ENCODE results near the gene ETS2. TPM values are rescaled to one million over a fixed set of nuclear protein-coding genes. Genes with fewer than 3 reads are reported as not detected.

The ETS2 gene
- total RNA-seq, 1 donor from 2014 or later, result 22.4 TPM

- Mint-ChIP-seq H3K4me1 (peaks cover 3% of the 10 kb centered on the region), H3K9me3 (peaks cover 9% of the 10 kb centered on the region), H3K4me3 (no peak overlapping the region), H3K27ac (no peak overlapping the region), H3K36me3 (no peaks in the 10 kb centered on the region), H3K27me3 (ENCODE audit: insufficient read depth, low read depth) (peaks cover 10% of the 10 kb centered on the region)
- Histone ChIP-seq H3K4me3 (no peak overlapping the region), H3K4me2 (no peak overlapping the region), H3K4me1 (no peaks in the 10 kb centered on the region), H3K27ac (no peak overlapping the region), H3K9ac (no peak overlapping the region), H3K79me2 (ENCODE audit: low read depth) (no peaks in the 10 kb centered on the region), H3K9me3 (ENCODE audit: low read depth) (no peaks in the 10 kb centered on the region), H2AFZ (replicated peaks) (no peak overlapping the region), H3F3A (ENCODE audit: low read depth) (no peaks in the 10 kb centered on the region), H3K36me3 (no peaks in the 10 kb centered on the region), H4K20me1 (ENCODE audit: low read depth) (no peaks in the 10 kb centered on the region), H3K27me3 (no peaks in the 10 kb centered on the region)
- no peak for TF ChIP-seq EZH2 (IDR thresholded peaks at IDR 0.05)
- TF ChIP-seq EZH2phosphoT487 (IDR thresholded peaks at IDR 0.05), result no peak
- peak; percentile 10 for TF ChIP-seq CTCF (IDR thresholded peaks at IDR 0.05)
- DNase-seq (ENCODE audit: low spot score), result no peak
These were observed 27.4 kb downstream of the ETS2 start for GRCh38 chr21:38833117-38833516.

- no peaks in the 10 kb centered on the region for H3K79me2 ChIP-seq (ENCODE audit: low read depth)
- H3K4me3 ChIP-seq, result no peak overlapping the region
- no peaks in the 10 kb centered on the region for H3K27me3 ChIP-seq
- Mint-ChIP-seq H3K27me3 (ENCODE audit: insufficient read depth, low read depth) (peaks cover 10% of the 10 kb centered on the region), H3K4me3 (no peak overlapping the region), H3K9me3 (peaks cover 12% of the 10 kb centered on the region), H3K36me3 (no peaks in the 10 kb centered on the region), H3K4me1 (peaks cover 3% of the 10 kb centered on the region), H3K27ac (no peak overlapping the region)
- no peaks in the 10 kb centered on the region for H3K4me1 ChIP-seq
- no peaks in the 10 kb centered on the region for H3F3A ChIP-seq (ENCODE audit: low read depth)
- DNase-seq (ENCODE audit: low spot score), result no peak
- TF ChIP-seq EZH2 (IDR thresholded peaks at IDR 0.05), result no peak
- TF ChIP-seq EZH2phosphoT487 (IDR thresholded peaks at IDR 0.05), result no peak
- TF ChIP-seq CTCF (IDR thresholded peaks at IDR 0.05), result no peak
- no peak overlapping the region for H3K4me2 ChIP-seq
- no peak overlapping the region for H2AFZ ChIP-seq (replicated peaks)
- H3K9me3 ChIP-seq (ENCODE audit: low read depth), result no peaks in the 10 kb centered on the region
- H3K27ac ChIP-seq, result no peak overlapping the region
- no peaks in the 10 kb centered on the region for H4K20me1 ChIP-seq (ENCODE audit: low read depth)
- H3K36me3 ChIP-seq, result no peaks in the 10 kb centered on the region
- no peak overlapping the region for H3K9ac ChIP-seq
These were observed 29.0 kb downstream of the ETS2 start for GRCh38 chr21:38834725-38835124.

- H3K9me3 Mint-ChIP-seq, result peaks cover 7% of the 10 kb centered on the region
- H3K4me1 Mint-ChIP-seq, result no peaks in the 10 kb centered on the region
- Histone ChIP-seq H3K4me2 (no peak overlapping the region), H3K9ac (no peak overlapping the region), H3K27ac (no peak overlapping the region), H3K27me3 (no peaks in the 10 kb centered on the region), H3K79me2 (ENCODE audit: low read depth) (no peaks in the 10 kb centered on the region), H2AFZ (replicated peaks) (no peak overlapping the region), H3K4me3 (no peak overlapping the region), H3K4me1 (no peaks in the 10 kb centered on the region), H3K36me3 (no peaks in the 10 kb centered on the region), H3F3A (ENCODE audit: low read depth) (no peaks in the 10 kb centered on the region), H3K9me3 (ENCODE audit: low read depth) (no peaks in the 10 kb centered on the region), H4K20me1 (ENCODE audit: low read depth) (no peaks in the 10 kb centered on the region)
- DNase-seq (ENCODE audit: low spot score), result no peak
- no peak overlapping the region for H3K4me3 Mint-ChIP-seq
- no peaks in the 10 kb centered on the region for H3K36me3 Mint-ChIP-seq
- TF ChIP-seq EZH2phosphoT487 (IDR thresholded peaks at IDR 0.05) (no peak), CTCF (IDR thresholded peaks at IDR 0.05) (no peak), EZH2 (IDR thresholded peaks at IDR 0.05) (no peak)
- H3K27me3 Mint-ChIP-seq (ENCODE audit: insufficient read depth, low read depth), result peaks cover 6% of the 10 kb centered on the region
- H3K27ac Mint-ChIP-seq, result no peak overlapping the region
These were observed 32.2 kb downstream of the ETS2 start for GRCh38 chr21:38837806-38838461.
